Gastrocnemius medialis (tissue), 4 donors: ENCODE data around the gene CRYBB1.

Source experiments
- POLR2A ChIP-seq, 2 donors: fragments of 450-650 bp; IDR thresholded peaks; one replicate each; pipeline ENCODE4 v1.6.1; 2017; ENCODE audit warnings: antibody characterized with exemption in 2 of 2, mild to moderate bottlenecking in 2 of 2, moderate library complexity in 2 of 2
- TF ChIP-seq, protein P1 (sequence below), 5 experiments: fragments of 450-650 bp in 3 of 5; fragments of 200-600 bp in 2 of 5; sonication (generic) in 2 of 5; IDR thresholded peaks in 4 of 5; conservative IDR thresholded peaks in 1 of 5; 1 replicate in 4 of 5; 2 replicates in 1 of 5; pipeline ENCODE4 v1.5.1; 2016 to 2019; ENCODE audit warnings: antibody characterized with exemption in 5 of 5, mild to moderate bottlenecking in 3 of 5, moderate library complexity in 3 of 5

GRCh38 chr22:26554956-26555355 is 62.9 kb downstream of the CRYBB1 start:
- TF ChIP-seq, protein P1, sequence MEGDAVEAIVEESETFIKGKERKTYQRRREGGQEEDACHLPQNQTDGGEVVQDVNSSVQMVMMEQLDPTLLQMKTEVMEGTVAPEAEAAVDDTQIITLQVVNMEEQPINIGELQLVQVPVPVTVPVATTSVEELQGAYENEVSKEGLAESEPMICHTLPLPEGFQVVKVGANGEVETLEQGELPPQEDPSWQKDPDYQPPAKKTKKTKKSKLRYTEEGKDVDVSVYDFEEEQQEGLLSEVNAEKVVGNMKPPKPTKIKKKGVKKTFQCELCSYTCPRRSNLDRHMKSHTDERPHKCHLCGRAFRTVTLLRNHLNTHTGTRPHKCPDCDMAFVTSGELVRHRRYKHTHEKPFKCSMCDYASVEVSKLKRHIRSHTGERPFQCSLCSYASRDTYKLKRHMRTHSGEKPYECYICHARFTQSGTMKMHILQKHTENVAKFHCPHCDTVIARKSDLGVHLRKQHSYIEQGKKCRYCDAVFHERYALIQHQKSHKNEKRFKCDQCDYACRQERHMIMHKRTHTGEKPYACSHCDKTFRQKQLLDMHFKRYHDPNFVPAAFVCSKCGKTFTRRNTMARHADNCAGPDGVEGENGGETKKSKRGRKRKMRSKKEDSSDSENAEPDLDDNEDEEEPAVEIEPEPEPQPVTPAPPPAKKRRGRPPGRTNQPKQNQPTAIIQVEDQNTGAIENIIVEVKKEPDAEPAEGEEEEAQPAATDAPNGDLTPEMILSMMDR (IDR thresholded peaks at IDR 0.05 in 4 of 5, conservative IDR thresholded peaks at IDR 0.05 in 1 of 5) = no peak
- no peak for TF ChIP-seq POLR2A (IDR thresholded peaks at IDR 0.05)
